NB4 (cell line): ENCODE measurements around the gene BCL11A.

ENCODE experiments used
- CTCF ChIP-seq: IDR thresholded peaks from one replicate; pipeline ENCODE4 v1.5.1; 2012; ENCODE audit warnings: low read depth, low read length
- POLR2A ChIP-seq: IDR thresholded peaks from 2 replicates; pipeline ENCODE4 v1.6.1; 2011; ENCODE audit warnings: mild to moderate bottlenecking; ENCODE audit not compliant: insufficient read length; ENCODE audit errors: extremely low read depth

- TF ChIP-seq CTCF (no peak), POLR2A (no peak)
These were observed 8.4 kb downstream of the BCL11A start for GRCh38 chr2:60544954-60545560.
